Liver (tissue), 9 donors: ENCODE measurements around the gene HDAC10. TPM values are rescaled to one million over a fixed set of nuclear protein-coding genes. Genes with fewer than 3 reads are reported as not detected.

Experiments
- DNase-seq: peaks from one replicate; pipeline ENCODE4 v3.0.0-alpha.2; 2017; ENCODE audit warnings: low spot score
- H3K27ac ChIP-seq, 2 donors: one replicate each; pipeline ENCODE4 v1.7.0; 2013; ENCODE audit warnings: inconsistent platforms in 2 of 2, low read length in 2 of 2, control low read depth in 1 of 2, low read depth in 1 of 2, mild to moderate bottlenecking in 1 of 2
- H3K27me3 ChIP-seq, 4 donors: one replicate each; pipeline versions ENCODE4 v1.6.1 to v1.7.0; 2013; ENCODE audit warnings: low read length in 3 of 4, inconsistent platforms in 1 of 4, mild to moderate bottlenecking in 1 of 4, moderate library complexity in 1 of 4; ENCODE audit not compliant: control insufficient read depth in 4 of 4, insufficient read depth in 4 of 4
- H3K36me3 ChIP-seq, 4 donors: one replicate each; pipeline versions ENCODE4 v1.6.1 to v1.7.0; 2013; ENCODE audit warnings: low read length in 3 of 4, mild to moderate bottlenecking in 3 of 4, low read depth in 1 of 4, moderate library complexity in 1 of 4; ENCODE audit not compliant: control insufficient read depth in 4 of 4, insufficient read depth in 3 of 4
- H3K4me1 ChIP-seq, 4 donors: one replicate each; pipeline versions ENCODE4 v1.6.1 to v1.7.0; 2013; ENCODE audit warnings: low read length in 3 of 4, mild to moderate bottlenecking in 3 of 4, moderate library complexity in 1 of 4; ENCODE audit not compliant: control insufficient read depth in 4 of 4, insufficient read depth in 4 of 4
- H3K4me3 ChIP-seq, 3 donors: one replicate each; pipeline versions ENCODE4 v1.6.1 to v1.7.0; 2013; ENCODE audit warnings: low read length in 3 of 3, control low read depth in 1 of 3, low read depth in 1 of 3, mild to moderate bottlenecking in 1 of 3
- H3K9ac ChIP-seq, 2 donors: one replicate each; pipeline ENCODE4 v1.7.0; 2013; ENCODE audit warnings: low read length in 2 of 2, mild to moderate bottlenecking in 2 of 2, moderate library complexity in 2 of 2, control low read depth in 1 of 2, low read depth in 1 of 2
- H3K9me3 ChIP-seq, 4 donors: one replicate each; pipeline versions ENCODE4 v1.6.1 to v1.7.0; 2013; ENCODE audit warnings: low read length in 3 of 4; ENCODE audit not compliant: control insufficient read depth in 4 of 4
- ATF3 ChIP-seq: IDR thresholded peaks from 2 replicates; pipeline ENCODE4 v1.6.1; 2016; ENCODE audit warnings: antibody characterized with exemption
- CTCF ChIP-seq: fragments of 150-350 bp; IDR thresholded peaks from 2 replicates; pipeline ENCODE4 v1.5.1; 2017; ENCODE audit warnings: improper control_type of control experiment, low read depth, low read length; ENCODE audit not compliant: missing input control
- FOXA1 ChIP-seq: IDR thresholded peaks from 2 replicates; pipeline ENCODE4 v1.6.1; 2016; ENCODE audit warnings: antibody characterized with exemption
- FOXA2 ChIP-seq: IDR thresholded peaks from 2 replicates; pipeline ENCODE4 v1.6.1; 2016; ENCODE audit warnings: antibody characterized with exemption
- GABPA ChIP-seq, 2 donors: IDR thresholded peaks in 1 of 2; conservative IDR thresholded peaks in 1 of 2; 2 replicates each; pipeline ENCODE4 v1.6.1; 2016; ENCODE audit warnings: antibody characterized with exemption in 2 of 2, mild to moderate bottlenecking in 1 of 2, moderate library complexity in 1 of 2
- HNF4A ChIP-seq, 2 donors: conservative IDR thresholded peaks; 2 replicates each; pipeline ENCODE4 v1.6.1; 2016; ENCODE audit warnings: antibody characterized with exemption in 2 of 2, mild to moderate bottlenecking in 2 of 2
- HNF4G ChIP-seq: IDR thresholded peaks from 2 replicates; pipeline ENCODE4 v1.6.1; 2016; ENCODE audit warnings: antibody characterized with exemption
- JUND ChIP-seq, 2 donors: IDR thresholded peaks; 2 replicates each; pipeline ENCODE4 v1.6.1; 2016; ENCODE audit warnings: antibody characterized with exemption in 2 of 2
- NR2F2 ChIP-seq: IDR thresholded peaks from 2 replicates; pipeline ENCODE4 v1.6.1; 2016; ENCODE audit warnings: antibody characterized with exemption
- RAD21 ChIP-seq, 2 donors: IDR thresholded peaks; 2 replicates each; pipeline ENCODE4 v1.6.1; 2016; ENCODE audit warnings: antibody characterized with exemption in 2 of 2, mild to moderate bottlenecking in 2 of 2
- REST ChIP-seq: IDR thresholded peaks from 2 replicates; pipeline ENCODE4 v1.6.1; 2016; ENCODE audit warnings: antibody characterized with exemption, mild to moderate bottlenecking
- SP1 ChIP-seq: IDR thresholded peaks from 2 replicates; pipeline ENCODE4 v1.6.1; 2018; ENCODE audit warnings: antibody characterized with exemption, mild to moderate bottlenecking
- TAF1 ChIP-seq: conservative IDR thresholded peaks from 2 replicates; pipeline ENCODE4 v1.6.1; 2016; ENCODE audit warnings: antibody characterized with exemption, mild to moderate bottlenecking
- YY1 ChIP-seq: IDR thresholded peaks from 2 replicates; pipeline ENCODE4 v1.6.1; 2016; ENCODE audit warnings: antibody characterized with exemption, mild to moderate bottlenecking
- ZBTB33 ChIP-seq: IDR thresholded peaks from 2 replicates; pipeline ENCODE4 v1.6.1; 2016; ENCODE audit warnings: antibody characterized with exemption
- WGBS: extraction: QIAGEN DNeasy Blood & Tissue Kit; methylation state at CpG from one replicate; pipeline ENCODE4 v1.1.7; 2013; 5-methylcytosine and 5-hydroxymethylcytosine counted together
- polyA plus RNA-seq, 2 donors: library from polyadenylated mRNA; stranded (reverse) in 1 of 2; unstranded in 1 of 2; fragments of 200-250 nt in 1 of 2; fragments of >200 nt in 1 of 2; fragmentation: Nextera tagmentation in 1 of 2; extraction: Ambion mirVana in 1 of 2; gene quantifications; one replicate each; pipeline versions ENCODE4 v1.2.1 to v1.2.3, GENCODE V29; 2013 to 2015
- total RNA-seq, 2 donors: library from RNA; depleted of rRNA; stranded (reverse); fragments of >200 nt; gene quantifications; one replicate each; pipeline ENCODE4 v1.2.3, GENCODE V29; 2014
- donor health status: healthy.
- donor health status: healthy.
- donor health status: healthy.
- donor health status: healthy.
- donor health status: healthy.

Gene HDAC10
- total and polyA plus RNA-seq, 4 donors, result 6.2 to 18.2 (median 13.6) TPM

- peaks cover 0 to 10% (median 3%) of the 10 kb centered on the region in 4 donors for H3K36me3 ChIP-seq
- no peak for TF ChIP-seq SP1
- no peak for TF ChIP-seq FOXA2
- TF ChIP-seq JUND (IDR thresholded peaks at IDR 0.05), result no peak
- no peak for TF ChIP-seq NR2F2
- no peak for TF ChIP-seq GABPA (IDR thresholded peaks at IDR 0.05 in 1 of 2, conservative IDR thresholded peaks at IDR 0.05 in 1 of 2)
- TF ChIP-seq ZBTB33, result no peak
- no peak for TF ChIP-seq FOXA1
- TF ChIP-seq CTCF, result no peak
- no peak for TF ChIP-seq ATF3
- TF ChIP-seq REST, result no peak
Measured at GRCh38 chr22:50203288-50203687, 47.8 kb downstream of the HDAC10 start.

GRCh38 chr22:50202130-50202666 lies 48.9 kb downstream of the HDAC10 start:
- H3K36me3 ChIP-seq, result peaks cover 0 to 16% (median 2%) of the 10 kb centered on the region in 4 donors
- peak overlapping the region; percentile 84 to 97 (median 87) for H3K4me3 ChIP-seq
- peaks cover 8 to 68% (median 49%) of the 10 kb centered on the region in 4 donors for H3K4me1 ChIP-seq
- H3K27me3 ChIP-seq, result no peaks in the 10 kb centered on the region
- H3K9me3 ChIP-seq, result no peaks in the 10 kb centered on the region
- DNase-seq, result peak; percentile 63
- peak overlapping the region; percentile 78 to 92 for H3K9ac ChIP-seq
- H3K27ac ChIP-seq, result peak overlapping the region; percentile 53 to 62
- 35% methylated on average over 13 of the region's 13 CpGs for WGBS
- TF ChIP-seq HNF4G, result peak; percentile 42
- TF ChIP-seq ZBTB33, result no peak
- no peak for TF ChIP-seq NR2F2
- peak; percentile 37 for TF ChIP-seq YY1
- TF ChIP-seq JUND (IDR thresholded peaks at IDR 0.05), result no peak
- TF ChIP-seq CTCF, result no peak
- no peak for TF ChIP-seq RAD21 (IDR thresholded peaks at IDR 0.05)
- TF ChIP-seq SP1, result peak; percentile 53
- no peak for TF ChIP-seq TAF1
- TF ChIP-seq REST, result no peak
- TF ChIP-seq HNF4A (conservative IDR thresholded peaks at IDR 0.05), result peak; percentile 76 to 77

More at GRCh38 chr22:50203288-50203687, 47.8 kb downstream of the HDAC10 start:
- Histone ChIP-seq H3K4me1 (peaks cover 8 to 73% (median 55%) of the 10 kb centered on the region in 4 donors), H3K27me3 (no peaks in the 10 kb centered on the region), H3K27ac (peak overlapping the region; percentile 25 to 53), H3K9ac (no peak overlapping the region), H3K9me3 (no peaks in the 10 kb centered on the region), H3K4me3 (no peak overlapping the region)
- DNase-seq, result no peak
- WGBS, result 97% methylated on average over 1 of the region's 1 CpG
